H1 (cell line): ENCODE results near the gene SLC5A11. TPM values are rescaled to one million over a fixed set of nuclear protein-coding genes. Genes with fewer than 3 reads are reported as not detected.

Experiments used
- PHF8 ChIP-seq: fragments of 200-600 bp; sonication (generic); conservative IDR thresholded peaks from 2 replicates; pipeline ENCODE4 v1.7.1; 2012; ENCODE audit warnings: low read depth, mild to moderate bottlenecking, inconsistent platforms, low read length, moderate library complexity
- POLR2AphosphoS5 ChIP-seq: IDR thresholded peaks from 2 replicates; pipeline ENCODE4 v1.6.1; 2011; ENCODE audit warnings: low read depth, low read length
- polyA plus RNA-seq, 7 experiments: library from polyadenylated mRNA; depleted of rRNA in 3 of 7; stranded (reverse) in 5 of 7; unstranded in 2 of 7; fragments of >200 nt in 5 of 7; fragments of 200-250 nt in 2 of 7; gene quantifications; 1 replicate in 5 of 7; 2 replicates in 1 of 7; 4 replicates in 1 of 7; pipeline versions ENCODE4 v1.2.1 to v1.2.3, GENCODE V29; 2011 to 2013; ENCODE audit warnings: missing spikeins in 2 of 7, mixed read lengths in 2 of 7
- total RNA-seq: library from RNA; stranded (reverse); fragmentation: NEBNext Ultra II Directional; extraction: Animal tissue kit (Norgen Biotek cat#: 25700); gene quantifications from 2 replicates; pipeline ENCODE4 v1.2.1, GENCODE V29; 2021

The SLC5A11 gene
- total and polyA plus RNA-seq, 2 of the 8 experiments (the other 6 are each of a cell fraction or from before 2014, with no cell fraction given), result 0.26 to 0.59 TPM

DNA sequence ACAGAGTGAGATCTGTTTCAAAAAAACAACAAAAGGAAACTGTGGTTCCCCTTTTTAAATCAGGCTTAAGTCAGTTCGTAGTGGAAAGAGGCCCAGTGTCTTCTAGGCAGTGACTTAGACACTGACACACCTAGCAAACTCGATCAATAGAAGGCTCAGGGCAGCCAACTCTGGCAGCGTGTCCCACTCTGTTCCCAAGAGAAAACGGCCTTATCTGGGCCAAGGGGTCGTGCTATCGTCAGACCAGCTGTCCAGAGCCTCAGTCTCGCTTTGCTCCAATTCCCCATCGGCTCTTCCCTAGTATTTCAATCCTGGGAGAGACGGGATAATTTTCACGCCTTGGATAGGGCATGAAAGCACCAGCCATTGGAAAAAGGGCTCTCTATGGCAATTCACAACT lies 72.9 kb downstream of the SLC5A11 start (continued):
- TF ChIP-seq PHF8 (no peak), POLR2AphosphoS5 (no peak)
